Chondrocyte (in vitro differentiated cells): ENCODE data around the gene ADAMTS13. TPM values are rescaled to one million over a fixed set of nuclear protein-coding genes. Genes with fewer than 3 reads are reported as not detected.

Experiments used
- DNase-seq: peaks from one replicate; pipeline ENCODE4 v3.0.0; 2021; ENCODE audit warnings: mixed read lengths, low spot score
- H3K27ac Mint-ChIP-seq: one replicate; pipeline ENCODE4 v1.8.0; 2021; ENCODE audit warnings: mild to moderate bottlenecking, moderate library complexity, mixed read lengths; ENCODE audit not compliant: unreplicated experiment
- H3K27me3 Mint-ChIP-seq: 2 replicates; pipeline ENCODE4 v1.8.0; 2021; ENCODE audit warnings: low read depth, mixed read lengths
- H3K36me3 Mint-ChIP-seq: 2 replicates; pipeline ENCODE4 v1.8.0; 2021; ENCODE audit warnings: low read depth, mixed read lengths
- H3K4me1 Mint-ChIP-seq: 2 replicates; pipeline ENCODE4 v1.8.0; 2021; ENCODE audit warnings: low read depth, mild to moderate bottlenecking, mixed read lengths
- H3K4me3 Mint-ChIP-seq: one replicate; pipeline ENCODE4 v1.8.0; 2021; ENCODE audit warnings: mild to moderate bottlenecking, moderate library complexity, mixed read lengths; ENCODE audit not compliant: unreplicated experiment
- H3K9me3 Mint-ChIP-seq: 2 replicates; pipeline ENCODE4 v1.8.0; 2021; ENCODE audit warnings: low read depth, mixed read lengths
- CTCF ChIP-seq: fragments of 200-600 bp; sonication (generic); IDR thresholded peaks from 2 replicates; pipeline ENCODE4 v1.5.0; 2021; ENCODE audit warnings: antibody characterized with exemption, mild to moderate bottlenecking, moderate library complexity
- total RNA-seq: library from RNA; stranded (reverse); gene quantifications from 3 replicates; pipeline ENCODE4 v1.2.1, GENCODE V29; 2021

Gene ADAMTS13
- total RNA-seq, 1 donor from 2014 or later, result 5.7 TPM

GRCh38 chr9:133455936-133456335 lies 33.8 kb downstream of the ADAMTS13 start:
- H3K27ac Mint-ChIP-seq, result no peak overlapping the region
- no peaks in the 10 kb centered on the region for H3K36me3 Mint-ChIP-seq
- DNase-seq, result no peak
- no peak overlapping the region for H3K4me3 Mint-ChIP-seq
- H3K27me3 Mint-ChIP-seq, result no peaks in the 10 kb centered on the region
- H3K9me3 Mint-ChIP-seq, result no peaks in the 10 kb centered on the region
- no peak for TF ChIP-seq CTCF
- peaks cover 10% of the 10 kb centered on the region for H3K4me1 Mint-ChIP-seq

- Mint-ChIP-seq H3K27ac (no peak overlapping the region), H3K36me3 (no peaks in the 10 kb centered on the region), H3K9me3 (no peaks in the 10 kb centered on the region), H3K4me1 (peaks cover 15% of the 10 kb centered on the region), H3K27me3 (no peaks in the 10 kb centered on the region), H3K4me3 (no peak overlapping the region)
- DNase-seq, result no peak
- TF ChIP-seq CTCF, result peak; percentile 21
Measured at GRCh38 chr9:133456409-133456808, 34.2 kb downstream of the ADAMTS13 start.

GRCh38 chr9:133457233-133457632 lies 35.1 kb downstream of the ADAMTS13 start:
- Mint-ChIP-seq H3K4me3 (no peak overlapping the region), H3K36me3 (no peaks in the 10 kb centered on the region), H3K27me3 (no peaks in the 10 kb centered on the region), H3K27ac (no peak overlapping the region), H3K4me1 (peaks cover 15% of the 10 kb centered on the region), H3K9me3 (no peaks in the 10 kb centered on the region)
- no peak for DNase-seq
- TF ChIP-seq CTCF, result no peak

- no peak overlapping the region for H3K4me3 Mint-ChIP-seq
- TF ChIP-seq CTCF, result no peak
- no peaks in the 10 kb centered on the region for H3K36me3 Mint-ChIP-seq
- DNase-seq, result no peak
- H3K4me1 Mint-ChIP-seq, result peaks cover 15% of the 10 kb centered on the region
- H3K9me3 Mint-ChIP-seq, result no peaks in the 10 kb centered on the region
- H3K27ac Mint-ChIP-seq, result no peak overlapping the region
- no peaks in the 10 kb centered on the region for H3K27me3 Mint-ChIP-seq
Measured at GRCh38 chr9:133457748-133458147, 35.6 kb downstream of the ADAMTS13 start.

GRCh38 chr9:133458643-133459312 lies 36.6 kb downstream of the ADAMTS13 start:
- Mint-ChIP-seq H3K4me1 (peaks cover 15% of the 10 kb centered on the region), H3K27ac (no peak overlapping the region)

More at GRCh38 chr9:133458643-133459312, 36.6 kb downstream of the ADAMTS13 start:
- H3K27me3 Mint-ChIP-seq, result no peaks in the 10 kb centered on the region
- no peak for TF ChIP-seq CTCF
- no peaks in the 10 kb centered on the region for H3K36me3 Mint-ChIP-seq
- H3K4me3 Mint-ChIP-seq, result peak overlapping the region; percentile 88
- H3K9me3 Mint-ChIP-seq, result no peaks in the 10 kb centered on the region
- no peak for DNase-seq
